HuH-7.5 (cell line): ENCODE results near the gene COA7.
A peak's percentile ranks its signal among the peaks of the same experiment; 100 is the strongest.
"Not testable (repeated sequence)": the region's sequence is repeated elsewhere in the genome, so short reads cannot be mapped to it uniquely, and the experiment has no call there.

Source experiments
- DNase-seq: peaks from one replicate; pipeline ENCODE4 v3.0.0; 2011; ENCODE audit warnings: low spot score

Gene COA7

DNA sequence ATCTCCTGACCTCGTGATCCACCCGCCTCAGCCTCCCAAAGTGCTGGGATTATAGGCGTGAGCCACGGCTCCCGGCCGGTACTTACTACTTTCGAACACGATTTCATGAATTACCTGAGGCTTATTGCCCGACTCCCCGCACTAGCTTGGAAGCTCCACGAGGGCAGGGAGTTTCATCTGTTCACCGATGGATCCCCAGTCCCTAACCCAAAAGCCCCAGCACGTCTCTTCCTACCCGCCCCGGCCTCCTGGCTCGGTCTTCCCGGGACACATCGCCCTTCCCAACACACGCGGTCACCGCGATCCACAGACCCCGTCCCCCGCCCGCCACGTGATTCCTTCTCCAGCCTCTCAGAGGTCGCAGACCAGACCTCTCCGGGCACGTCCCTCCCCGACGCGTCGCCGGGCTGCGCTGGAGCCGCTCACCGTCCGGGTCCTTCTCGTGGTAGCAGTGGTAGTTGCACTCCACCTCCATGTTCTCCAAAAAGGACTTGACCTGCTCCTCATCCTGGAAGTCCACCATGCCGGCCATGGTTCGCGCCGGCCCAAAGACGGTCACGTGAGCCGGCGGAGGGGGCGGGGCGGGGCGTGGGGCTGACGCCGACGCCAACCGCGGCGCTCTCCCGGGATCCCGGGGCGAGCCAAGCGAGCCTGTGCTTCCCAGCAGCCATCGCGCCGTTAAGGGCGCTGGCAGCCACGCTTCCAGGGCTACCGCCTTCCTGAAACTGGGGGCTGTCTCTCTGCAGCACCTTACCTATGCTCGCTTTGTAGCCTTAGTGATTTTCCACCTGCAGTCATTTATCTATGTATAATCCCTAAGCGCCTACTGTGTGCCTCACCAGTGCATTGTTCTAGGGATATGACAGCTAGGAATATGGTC, at the start of gene COA7:
COA7 (minus strand) TSS at position 553 of the 880 bp plus-strand sequence; CDS start at position 532, 21 bp downstream.
- peak; percentile 69 for DNase-seq

DNA sequence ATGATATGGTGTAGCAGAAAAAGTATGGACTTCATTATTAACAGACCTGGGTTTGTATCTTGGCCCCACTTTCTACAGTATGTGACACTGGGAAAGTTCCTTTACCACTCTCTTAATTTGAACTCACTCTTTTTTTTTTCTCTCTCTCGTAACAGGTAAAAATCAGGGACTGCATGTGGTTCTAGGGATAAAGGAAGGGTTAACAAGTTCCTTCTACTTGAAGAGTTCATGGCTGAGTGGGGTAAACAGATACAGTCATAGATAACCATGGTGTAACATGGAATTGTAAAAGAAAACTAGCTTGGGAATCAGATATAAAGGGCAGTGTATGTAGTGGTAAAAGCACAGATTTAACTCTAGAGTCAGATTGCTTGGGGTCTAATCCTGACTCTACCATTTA, 49.3 kb upstream of the COA7 start:
- no peak for DNase-seq

GRCh38 chr1:52746189-52746588, 48.0 kb upstream of the COA7 start:
- no peak for DNase-seq

- DNase-seq = no peak
These were observed 43.1 kb upstream of the COA7 start for GRCh38 chr1:52741259-52741658.

DNA sequence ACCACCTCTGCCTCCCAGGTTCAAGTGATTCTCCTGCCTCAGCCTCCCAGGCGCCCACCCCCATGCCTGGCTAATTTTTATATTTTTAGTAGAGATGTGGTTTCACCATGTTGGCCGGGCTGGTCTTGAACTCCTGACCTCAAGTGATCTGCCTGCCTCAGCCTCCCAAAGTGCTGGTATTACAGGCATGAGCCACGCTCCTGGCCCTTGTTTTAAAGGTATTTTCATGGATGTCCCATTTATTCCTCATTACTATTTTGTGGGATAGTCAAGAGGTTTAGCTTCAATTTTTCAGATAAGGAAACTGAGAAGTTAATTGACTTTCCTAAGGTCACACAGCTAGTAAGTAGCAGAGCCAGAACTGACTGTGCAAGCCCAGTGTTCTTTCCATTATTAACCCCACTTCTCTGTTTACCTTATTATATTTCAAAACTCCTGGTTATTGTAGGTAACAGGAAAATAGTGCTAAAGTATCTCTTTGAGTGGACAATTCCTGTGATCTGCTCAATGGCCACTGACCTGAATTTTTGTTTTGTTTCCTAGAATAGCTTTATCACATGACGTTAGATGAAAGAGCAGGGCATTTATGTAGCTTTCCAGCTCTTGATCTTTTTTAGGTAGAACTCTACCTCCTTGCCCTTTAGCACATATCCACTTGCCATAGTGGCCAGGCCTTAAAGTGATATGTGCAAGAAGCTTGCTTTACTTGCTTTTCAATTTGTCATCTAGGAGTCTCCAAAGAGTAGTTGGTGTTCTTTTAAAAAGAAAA, 41.7 kb upstream of the COA7 start:
- DNase-seq = no peak

- DNase-seq = no peak
These were observed 40.7 kb upstream of the COA7 start for GRCh38 chr1:52738893-52739292.

- no peak for DNase-seq
These were observed 40.0 kb upstream of the COA7 start for GRCh38 chr1:52738148-52738547.

- DNase-seq = not testable (repeated sequence)
These were observed 37.2 kb upstream of the COA7 start for GRCh38 chr1:52735371-52735770.

GRCh38 chr1:52733368-52733767, 35.2 kb upstream of the COA7 start:
- no peak for DNase-seq

DNA sequence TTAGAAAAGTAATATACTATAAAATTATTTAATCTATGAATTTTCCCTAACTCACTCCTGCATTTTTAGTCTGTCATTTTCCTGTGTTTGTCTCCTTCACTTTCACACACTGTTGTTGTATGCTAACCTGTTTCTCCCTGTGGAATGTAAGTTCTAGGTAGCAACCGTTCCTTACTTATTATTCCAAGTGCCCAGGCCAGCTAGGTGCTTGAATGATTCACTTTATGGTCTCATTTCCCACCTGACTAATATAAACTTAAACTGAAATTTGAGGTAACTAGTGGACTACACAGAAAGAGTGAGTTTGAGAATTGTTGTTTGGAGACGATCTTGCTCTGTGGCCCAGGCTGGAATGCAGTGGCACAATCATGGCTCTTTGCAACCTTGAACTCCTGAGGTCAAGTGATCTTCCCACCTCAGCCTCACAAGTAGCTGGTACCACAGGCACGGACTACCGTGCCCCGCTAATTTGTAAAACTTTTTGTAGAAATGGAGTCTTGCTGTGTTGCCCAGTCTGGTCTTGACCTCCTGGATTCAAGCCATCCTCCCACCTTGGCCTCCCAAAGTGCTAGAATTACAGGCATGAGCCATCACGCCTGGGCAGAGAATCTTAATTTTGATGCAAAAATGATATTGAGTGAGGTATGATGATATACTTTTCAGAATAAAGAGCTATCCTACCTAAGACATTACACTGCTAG, 30.0 kb upstream of the COA7 start:
- no peak for DNase-seq

GRCh38 chr1:52727114-52727586, 29.0 kb upstream of the COA7 start:
- DNase-seq = peak; percentile 37

DNA sequence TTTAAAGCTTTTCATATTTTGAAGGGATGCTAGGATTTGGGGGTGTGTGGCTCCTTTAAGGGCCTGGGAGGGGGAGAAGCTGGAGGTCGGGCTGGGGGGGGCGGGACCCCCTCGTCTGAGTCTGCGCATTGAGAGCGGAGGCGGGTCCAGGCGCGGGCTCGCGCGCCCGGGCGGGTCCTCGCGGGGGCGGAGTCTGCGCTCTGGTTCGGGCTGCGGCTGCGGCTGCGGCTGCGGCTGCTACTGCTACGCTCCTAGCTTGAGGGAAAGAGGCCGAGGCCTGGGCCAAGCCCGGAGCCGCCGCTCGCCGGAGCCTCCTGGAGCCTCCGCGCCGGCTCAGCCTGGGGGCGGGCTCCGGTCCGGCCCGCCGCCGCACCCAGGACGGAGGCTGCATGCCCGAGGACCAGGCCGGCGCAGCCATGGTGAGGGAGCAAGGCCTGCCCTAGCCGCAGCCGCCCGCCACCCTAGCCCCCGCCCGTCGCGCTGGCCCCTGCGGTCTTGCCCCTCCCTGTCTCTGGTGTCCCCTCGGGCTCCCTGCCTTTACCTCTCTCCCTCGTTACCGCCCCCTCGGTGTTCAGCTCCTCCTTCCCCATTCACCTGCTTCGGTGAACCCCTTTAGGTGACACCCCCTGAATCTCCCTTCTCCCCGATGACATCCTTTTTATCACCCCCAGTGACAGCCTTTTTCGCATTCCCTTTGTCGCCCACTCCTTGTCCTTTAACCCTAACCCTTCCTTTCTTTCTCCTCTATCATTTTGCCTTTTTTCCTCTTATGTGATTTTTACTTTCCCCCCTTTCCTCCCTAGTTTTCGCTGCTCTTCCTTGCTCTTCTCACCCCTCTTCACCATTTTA, 28.3 kb upstream of the COA7 start, which contains the start of gene ZYG11B:
ZYG11B (plus strand) TSS at position 189 of the 849 bp plus-strand sequence; CDS start at position 390, 201 bp downstream.
- peak; percentile 89 for DNase-seq

- DNase-seq = no peak
These were observed 27.7 kb upstream of the COA7 start for GRCh38 chr1:52725903-52726264.

DNA sequence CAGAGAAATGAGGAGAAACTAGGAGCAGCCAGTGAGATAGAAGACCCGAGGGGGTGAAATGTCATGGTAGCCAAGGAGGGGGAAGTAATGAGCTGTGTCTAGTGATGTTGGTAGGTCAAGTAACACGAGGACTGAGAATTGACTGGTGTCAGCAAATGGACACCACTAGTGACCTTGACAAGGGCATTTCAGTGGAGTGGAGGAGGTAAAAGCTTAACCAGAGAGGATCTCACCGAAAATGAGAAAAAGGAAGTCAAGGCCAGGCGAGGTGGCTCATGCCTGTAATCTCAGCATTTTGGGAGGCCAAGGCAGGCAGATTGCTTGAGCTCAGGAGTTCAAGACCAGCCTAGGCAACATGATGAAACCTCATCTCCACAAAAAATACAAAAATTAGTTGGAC, 25.1 kb upstream of the COA7 start:
- DNase-seq = no peak

DNA sequence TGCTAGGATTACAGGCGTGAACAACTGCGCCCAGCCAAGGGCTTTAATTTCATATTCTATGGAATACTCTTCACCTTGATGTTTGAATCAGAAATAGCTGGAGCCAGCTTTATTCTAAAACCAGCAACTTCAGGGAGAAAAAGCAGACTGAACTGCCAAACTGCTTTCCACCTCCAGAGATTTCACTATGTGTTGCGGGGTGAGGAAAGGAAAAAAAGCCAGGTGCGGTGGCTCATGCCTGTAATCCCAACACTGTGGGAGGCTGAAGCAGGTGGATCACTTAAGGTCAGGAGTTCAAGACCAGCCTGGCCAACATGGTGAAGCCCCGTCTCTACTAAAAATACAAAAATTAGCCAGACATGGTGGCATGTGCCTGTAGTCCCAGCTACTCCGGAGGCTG, 17.1 kb upstream of the COA7 start:
- not testable (repeated sequence) for DNase-seq

DNA sequence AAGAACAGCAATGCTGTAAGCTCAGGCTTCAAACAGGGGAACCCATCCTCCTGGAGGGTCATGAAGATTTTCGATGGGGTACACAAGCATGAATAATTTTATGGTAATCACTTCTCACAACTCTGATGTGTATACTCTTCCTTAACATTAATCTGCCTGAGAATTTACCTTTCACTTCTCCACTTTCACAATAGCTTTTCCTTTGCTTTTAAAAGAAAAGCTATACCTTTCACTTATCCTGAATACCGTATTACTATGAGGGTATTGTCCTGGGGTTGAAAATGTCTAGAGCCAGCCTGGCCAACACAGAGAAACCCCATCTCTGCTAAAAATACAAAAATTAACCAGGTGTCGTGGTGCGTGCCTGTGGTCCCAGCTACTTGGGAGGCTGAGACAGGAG, 15.4 kb upstream of the COA7 start:
- no peak for DNase-seq

DNA sequence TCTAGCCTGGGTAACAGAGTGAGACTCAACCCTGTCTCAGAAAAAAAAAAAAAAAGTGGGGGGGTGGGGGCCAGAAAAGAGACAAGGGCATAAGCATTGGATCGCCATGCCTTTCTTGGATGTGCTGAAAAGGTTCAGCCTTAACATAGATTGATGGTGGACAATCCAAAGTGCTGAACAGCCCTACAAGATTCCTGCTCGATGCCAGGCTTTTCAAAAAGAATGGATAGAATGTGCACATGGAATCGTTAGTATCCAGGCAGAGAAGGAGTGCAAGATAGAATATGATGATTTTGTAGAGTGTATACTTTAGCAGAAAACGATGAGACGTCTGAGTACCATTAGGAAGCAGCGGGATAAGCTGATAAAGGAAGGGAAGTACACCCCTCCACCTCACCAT, 10.9 kb upstream of the COA7 start:
- DNase-seq = no peak

GRCh38 chr1:52707927-52708655, 9.9 kb upstream of the COA7 start:
- no peak for DNase-seq

DNA sequence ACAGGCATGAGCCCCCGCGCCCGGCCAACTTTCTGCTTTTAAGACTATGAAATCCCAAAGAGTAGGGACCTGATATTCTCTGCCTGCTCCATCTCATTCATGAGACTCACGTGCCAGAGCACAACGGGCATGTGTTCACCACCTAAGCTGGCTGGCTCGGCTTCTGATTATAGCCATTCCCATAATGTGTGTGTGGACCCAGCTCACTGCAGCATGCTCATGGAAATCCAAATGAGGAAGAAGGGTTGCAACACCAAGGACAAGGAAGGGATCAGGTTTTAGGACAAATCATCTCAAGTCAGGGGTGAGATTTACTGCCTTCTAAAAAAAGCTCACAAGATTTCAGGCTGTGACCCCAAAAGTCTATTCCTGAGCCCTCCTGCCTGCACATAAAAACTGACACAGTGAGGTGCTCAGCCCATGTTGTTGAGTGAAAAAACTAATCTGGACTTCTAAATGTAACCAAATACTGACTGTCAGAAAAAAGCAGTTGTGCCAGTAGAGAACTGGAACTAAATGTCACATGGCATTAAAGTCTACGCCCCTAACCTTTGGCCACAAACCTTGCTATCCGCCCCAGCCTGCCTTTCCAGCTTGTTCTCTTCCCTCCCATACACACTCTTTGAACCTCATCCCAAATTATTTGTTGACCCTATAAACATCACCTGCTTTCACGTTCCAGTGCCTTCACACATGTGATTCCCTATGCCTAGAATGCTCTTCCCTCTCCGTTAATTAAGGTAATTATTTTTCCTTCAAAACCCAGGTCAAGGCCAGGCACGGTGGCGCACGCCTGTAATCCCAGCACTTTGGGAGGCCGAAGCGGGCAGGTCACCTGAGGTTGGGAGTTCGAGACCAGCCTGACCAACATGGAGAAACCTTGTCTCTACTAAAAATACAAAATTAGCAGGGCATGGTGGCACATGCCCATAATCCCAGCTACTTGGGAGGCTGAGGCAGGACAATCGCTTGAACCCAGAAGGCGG, 9.1 kb upstream of the COA7 start:
- no peak for DNase-seq
